Brain microvascular endothelial cell (primary cell): ENCODE results near the gene CAD.
"Not testable (repeated sequence)": the region's sequence is repeated elsewhere in the genome, so short reads cannot be mapped to it uniquely, and the experiment has no call there.

Source experiments
- DNase-seq: peaks from one replicate; pipeline ENCODE4 v3.0.0-alpha.2; 2020
- H3K27ac ChIP-seq: fragments of 250-450 bp; sonication (Bioruptor Pico); 2 replicates; pipeline ENCODE4 v1.5.1; 2020; ENCODE audit warnings: mild to moderate bottlenecking, moderate library complexity
- H3K27me3 ChIP-seq: fragments of 250-450 bp; sonication (Bioruptor Pico); replicated peaks from 2 replicates; pipeline ENCODE4 v1.5.1; 2020; ENCODE audit warnings: mild to moderate bottlenecking
- H3K36me3 ChIP-seq: fragments of 250-450 bp; sonication (Bioruptor Pico); replicated peaks from 2 replicates; pipeline ENCODE4 v1.5.1; 2020; ENCODE audit warnings: mild to moderate bottlenecking
- H3K4me3 ChIP-seq: 2 replicates; pipeline ENCODE4 v1.5.1; 2011; ENCODE audit warnings: low read depth, mild to moderate bottlenecking, control low read depth, low read length, moderate library complexity
- CTCF ChIP-seq: IDR thresholded peaks from 2 replicates; pipeline ENCODE4 v1.5.1; 2011; ENCODE audit warnings: low read depth, mild to moderate bottlenecking, moderate library complexity, low read length, control low read depth, inconsistent platforms; ENCODE audit errors: missing control alignments
- in situ Hi-C: cut with HindIII; loops from 2 replicates; pipeline ENCODE4 v1.10.0; 2017; ENCODE audit warnings: low sequenced_read_pairs, low pct_ligation_motif_present

Gene CAD

GRCh38 chr2:27264753-27265535, 47.8 kb downstream of the CAD start:
- in situ Hi-C loops = no loop called here
- DNase-seq = peak; percentile 8
- H3K27me3 ChIP-seq = peaks cover 72% of the 10 kb centered on the region
- peak overlapping the region; percentile 22 for H3K4me3 ChIP-seq
- peak; percentile 53 for TF ChIP-seq CTCF
- H3K36me3 ChIP-seq = no peaks in the 10 kb centered on the region
- no peak overlapping the region for H3K27ac ChIP-seq

- H3K27me3 ChIP-seq = peaks cover 68% of the 10 kb centered on the region
- in situ Hi-C loops = no loop called here
- H3K4me3 ChIP-seq = no peak overlapping the region
- no peaks in the 10 kb centered on the region for H3K36me3 ChIP-seq
- DNase-seq = no peak
- TF ChIP-seq CTCF = no peak
- H3K27ac ChIP-seq = no peak overlapping the region
Observed at GRCh38 chr2:27265536-27265870, 48.3 kb downstream of the CAD start.

DNA sequence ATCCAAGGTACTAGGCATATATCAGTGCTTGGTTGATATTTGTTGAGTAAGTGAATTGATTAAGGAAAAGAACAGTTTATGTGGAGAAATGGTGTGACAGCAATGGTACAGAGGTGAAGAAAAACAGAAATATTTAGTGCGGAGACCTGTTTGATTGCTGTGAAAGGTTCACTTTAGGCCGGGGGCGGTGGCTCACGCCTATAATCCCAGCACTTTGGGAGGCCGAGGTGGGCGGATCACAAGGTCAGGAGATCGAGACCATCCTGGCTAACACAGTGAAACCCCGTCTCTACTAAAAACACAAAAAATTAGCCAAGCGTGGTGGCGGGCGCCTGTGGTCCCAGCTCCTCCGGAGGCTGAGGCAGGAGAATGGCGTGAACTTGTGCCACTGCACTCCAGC, 51.1 kb downstream of the CAD start:
- DNase-seq, in situ Hi-C loops, H3K4me3 ChIP-seq, H3K27ac ChIP-seq, H3K36me3 ChIP-seq: not testable (repeated sequence)
- H3K27me3 ChIP-seq = peaks cover 40% of the 10 kb centered on the region

DNA sequence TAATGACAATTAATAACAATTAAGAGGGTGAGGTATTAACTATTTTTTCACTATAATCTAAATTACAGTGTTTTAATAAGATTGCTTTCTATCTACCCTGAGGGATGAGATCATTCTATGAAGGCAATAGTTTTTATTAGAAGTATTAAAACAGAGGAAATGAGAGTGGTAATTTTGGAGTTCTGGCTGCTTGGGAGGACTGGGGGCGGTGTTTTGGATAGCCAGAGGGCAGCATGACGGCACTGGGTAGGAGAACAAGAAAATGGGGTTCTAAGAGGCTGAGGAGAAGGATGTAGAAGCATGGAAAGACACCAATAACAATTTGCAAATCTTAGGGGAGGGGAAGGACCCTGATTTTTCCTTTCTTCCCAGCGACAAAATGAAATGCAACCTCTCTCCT, 53.0 kb downstream of the CAD start:
- in situ Hi-C loops = no loop called here
- no peak for DNase-seq
- Histone ChIP-seq H3K36me3 (no peaks in the 10 kb centered on the region), H3K27me3 (peaks cover 23% of the 10 kb centered on the region), H3K4me3 (no peak overlapping the region), H3K27ac (no peak overlapping the region)
- no peak for TF ChIP-seq CTCF

- H3K36me3 ChIP-seq = no peaks in the 10 kb centered on the region
- TF ChIP-seq CTCF = no peak
- no peak overlapping the region for H3K4me3 ChIP-seq
- DNase-seq = no peak
- in situ Hi-C loops = no loop called here
- H3K27ac ChIP-seq = no peak overlapping the region
- peaks cover 18% of the 10 kb centered on the region for H3K27me3 ChIP-seq
Observed at GRCh38 chr2:27270670-27271069, 53.5 kb downstream of the CAD start.

GRCh38 chr2:27271631-27272340, 54.6 kb downstream of the CAD start:
- Histone ChIP-seq H3K27ac (no peak overlapping the region), H3K36me3 (no peaks in the 10 kb centered on the region), H3K4me3 (no peak overlapping the region), H3K27me3 (peaks cover 17% of the 10 kb centered on the region)
- in situ Hi-C loops = no loop called here
- no peak for TF ChIP-seq CTCF
- no peak for DNase-seq

DNA sequence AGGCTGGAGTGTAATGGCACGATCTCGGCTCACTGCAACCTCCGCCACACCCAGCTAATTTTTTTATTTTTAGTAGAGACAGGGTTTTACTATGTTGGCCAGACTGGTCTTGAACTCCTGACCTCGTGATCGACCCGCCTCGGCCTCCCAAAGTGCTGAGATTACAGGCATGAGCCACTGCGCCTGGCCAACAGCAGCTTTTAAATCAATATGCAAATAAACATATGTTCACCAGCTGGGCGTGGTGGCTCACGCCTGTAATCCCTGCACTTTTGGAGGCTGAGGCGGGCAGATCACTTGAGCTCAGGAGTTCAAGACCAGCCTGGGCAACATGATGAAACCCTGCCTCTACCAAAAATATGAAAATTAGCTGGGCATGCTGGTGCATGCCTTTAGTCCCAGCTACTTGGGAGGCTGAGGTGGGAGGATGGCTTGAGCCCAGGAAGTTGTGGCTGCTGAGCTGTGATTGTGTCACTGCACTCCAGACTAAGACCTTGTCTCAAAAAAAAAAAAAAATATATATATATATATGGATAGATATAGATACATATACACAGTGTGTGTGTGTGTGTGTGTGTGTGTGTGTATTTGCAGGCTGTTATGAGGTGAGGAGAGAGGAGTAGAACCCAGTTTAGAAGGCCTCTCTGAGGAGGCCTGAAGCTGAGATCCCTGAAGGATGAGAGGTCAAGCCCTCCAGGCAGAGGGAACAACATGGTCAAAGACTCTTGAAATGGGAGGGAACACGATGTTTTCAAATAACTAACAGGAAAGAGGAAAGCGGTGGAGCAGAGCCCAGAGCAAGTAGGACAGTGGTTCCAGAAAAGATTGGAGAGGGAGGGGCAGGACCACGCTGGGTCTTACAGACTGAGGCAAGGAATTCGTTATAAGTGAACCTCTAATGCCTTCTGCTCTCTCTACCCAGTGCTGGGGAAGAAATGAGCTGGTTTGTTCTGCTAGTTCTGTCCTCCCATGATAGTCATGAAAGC, 55.7 kb downstream of the CAD start:
- DNase-seq, in situ Hi-C loops, H3K4me3 ChIP-seq, H3K36me3 ChIP-seq, H3K27ac ChIP-seq: not testable (repeated sequence)
- H3K27me3 ChIP-seq = peaks cover 14% of the 10 kb centered on the region
